ENCODE results near the gene MXD4.

DNA sequence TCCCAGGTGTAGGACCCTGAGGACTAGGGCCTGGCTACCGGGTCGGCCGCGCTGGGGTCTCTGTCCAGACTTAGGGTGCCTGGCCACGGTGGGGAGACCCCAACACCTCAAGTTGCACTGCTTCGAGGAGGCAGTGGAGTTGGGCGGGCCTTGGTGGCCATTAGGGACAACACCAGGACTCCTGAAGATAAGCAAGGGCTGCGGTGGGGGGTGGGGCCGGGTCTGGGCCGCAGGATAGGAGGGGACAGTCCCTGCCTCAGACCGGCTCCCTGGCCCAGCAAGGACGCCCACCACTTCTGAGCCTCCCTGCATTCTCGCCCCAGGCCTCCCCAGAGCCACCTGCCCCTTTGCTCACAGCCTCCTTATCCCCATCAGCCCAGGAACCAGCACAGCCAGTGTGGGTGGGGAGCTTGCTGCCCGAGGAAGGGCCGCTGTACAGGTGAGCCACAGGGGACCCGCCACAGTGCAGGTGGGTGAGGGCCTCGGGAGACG, 5.5 kb upstream of the MXD4 start:
- TF ChIP-seq, protein P1, sequence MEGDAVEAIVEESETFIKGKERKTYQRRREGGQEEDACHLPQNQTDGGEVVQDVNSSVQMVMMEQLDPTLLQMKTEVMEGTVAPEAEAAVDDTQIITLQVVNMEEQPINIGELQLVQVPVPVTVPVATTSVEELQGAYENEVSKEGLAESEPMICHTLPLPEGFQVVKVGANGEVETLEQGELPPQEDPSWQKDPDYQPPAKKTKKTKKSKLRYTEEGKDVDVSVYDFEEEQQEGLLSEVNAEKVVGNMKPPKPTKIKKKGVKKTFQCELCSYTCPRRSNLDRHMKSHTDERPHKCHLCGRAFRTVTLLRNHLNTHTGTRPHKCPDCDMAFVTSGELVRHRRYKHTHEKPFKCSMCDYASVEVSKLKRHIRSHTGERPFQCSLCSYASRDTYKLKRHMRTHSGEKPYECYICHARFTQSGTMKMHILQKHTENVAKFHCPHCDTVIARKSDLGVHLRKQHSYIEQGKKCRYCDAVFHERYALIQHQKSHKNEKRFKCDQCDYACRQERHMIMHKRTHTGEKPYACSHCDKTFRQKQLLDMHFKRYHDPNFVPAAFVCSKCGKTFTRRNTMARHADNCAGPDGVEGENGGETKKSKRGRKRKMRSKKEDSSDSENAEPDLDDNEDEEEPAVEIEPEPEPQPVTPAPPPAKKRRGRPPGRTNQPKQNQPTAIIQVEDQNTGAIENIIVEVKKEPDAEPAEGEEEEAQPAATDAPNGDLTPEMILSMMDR (IDR thresholded peaks at IDR 0.05 in 4 of 5, conservative IDR thresholded peaks at IDR 0.05 in 1 of 5), result no peak
- TF ChIP-seq POLR2A (IDR thresholded peaks at IDR 0.05), result no peak
